Nephron (organoid): ENCODE results near the gene ZNF750.

Experiments used
- H3K27ac Mint-ChIP-seq, 3 experiments: 2 replicates each; pipeline ENCODE4 v1.8.0; 2020; ENCODE audit warnings: mixed read lengths in 3 of 3, mild to moderate bottlenecking in 2 of 3, moderate library complexity in 1 of 3
- H3K27me3 Mint-ChIP-seq: 2 replicates; pipeline ENCODE4 v1.8.0; 2021; ENCODE audit warnings: low read depth, mild to moderate bottlenecking, moderate library complexity, mixed read lengths
- H3K36me3 Mint-ChIP-seq: 2 replicates; pipeline ENCODE4 v1.8.0; 2020; ENCODE audit warnings: low read depth, mixed read lengths
- H3K4me1 Mint-ChIP-seq: 2 replicates; pipeline ENCODE4 v1.8.0; 2020; ENCODE audit warnings: mixed read lengths
- H3K4me3 Mint-ChIP-seq, 3 experiments: 2 replicates each; pipeline ENCODE4 v1.8.0; 2020; ENCODE audit warnings: mild to moderate bottlenecking in 3 of 3, mixed read lengths in 3 of 3, moderate library complexity in 2 of 3
- H3K9me3 Mint-ChIP-seq: 2 replicates; pipeline ENCODE4 v1.8.0; 2020; ENCODE audit warnings: mixed read lengths
- CTCF ChIP-seq, 3 experiments: fragments of 200-600 bp; sonication (generic); IDR thresholded peaks; one replicate each; pipeline ENCODE4 v1.5.0; 2021; ENCODE audit warnings: antibody characterized with exemption in 3 of 3; ENCODE audit not compliant: unreplicated experiment in 3 of 3

ZNF750 gene

GRCh38 chr17:82858376-82859126, 18.7 kb upstream of the ZNF750 start:
- TF ChIP-seq CTCF (IDR thresholded peaks at IDR 0.05; ENCODE audit: unreplicated experiment in 3 of 3): no peak
- peaks cover 18% of the 10 kb centered on the region for H3K36me3 Mint-ChIP-seq
- no peaks in the 10 kb centered on the region for H3K27me3 Mint-ChIP-seq
- peaks cover 38% of the 10 kb centered on the region for H3K4me1 Mint-ChIP-seq
- peaks cover 3% of the 10 kb centered on the region for H3K9me3 Mint-ChIP-seq
- H3K4me3 Mint-ChIP-seq: no peak overlapping the region
- peak overlapping the region; percentile 47 to 92 (median 91) for H3K27ac Mint-ChIP-seq

- Mint-ChIP-seq H3K4me3 (no peak overlapping the region), H3K27ac (no peak overlapping the region), H3K27me3 (peaks cover 6% of the 10 kb centered on the region)
Observed at GRCh38 chr17:82856361-82856760, 16.5 kb upstream of the ZNF750 start.

GRCh38 chr17:82854226-82854625, 14.4 kb upstream of the ZNF750 start:
- TF ChIP-seq CTCF (IDR thresholded peaks at IDR 0.05; ENCODE audit: unreplicated experiment in 3 of 3): no peak
- peaks cover 3% of the 10 kb centered on the region for H3K9me3 Mint-ChIP-seq
- H3K27me3 Mint-ChIP-seq: peaks cover 6% of the 10 kb centered on the region
- H3K4me1 Mint-ChIP-seq: peaks cover 5% of the 10 kb centered on the region
- H3K27ac Mint-ChIP-seq: no peak overlapping the region
- peaks cover 21% of the 10 kb centered on the region for H3K36me3 Mint-ChIP-seq
- no peak overlapping the region for H3K4me3 Mint-ChIP-seq

More at GRCh38 chr17:82856361-82856760, 16.5 kb upstream of the ZNF750 start:
- H3K4me1 Mint-ChIP-seq: peaks cover 20% of the 10 kb centered on the region
- TF ChIP-seq CTCF (IDR thresholded peaks at IDR 0.05; ENCODE audit: unreplicated experiment in 3 of 3): no peak
- H3K9me3 Mint-ChIP-seq: peaks cover 3% of the 10 kb centered on the region
- peaks cover 18% of the 10 kb centered on the region for H3K36me3 Mint-ChIP-seq

GRCh38 chr17:82851381-82851780, 11.6 kb upstream of the ZNF750 start:
- no peak for TF ChIP-seq CTCF (IDR thresholded peaks at IDR 0.05; ENCODE audit: unreplicated experiment in 3 of 3)
- Mint-ChIP-seq H3K27ac (no peak overlapping the region), H3K9me3 (no peaks in the 10 kb centered on the region), H3K36me3 (peaks cover 17% of the 10 kb centered on the region), H3K4me3 (no peak overlapping the region), H3K4me1 (peaks cover 12% of the 10 kb centered on the region), H3K27me3 (peaks cover 9% of the 10 kb centered on the region)

- peaks cover 9% of the 10 kb centered on the region for H3K27me3 Mint-ChIP-seq
- H3K27ac Mint-ChIP-seq: peak overlapping the region in 1 of 3 experiments; percentile 17
- H3K36me3 Mint-ChIP-seq: peaks cover 6% of the 10 kb centered on the region
- no peak for TF ChIP-seq CTCF (IDR thresholded peaks at IDR 0.05; ENCODE audit: unreplicated experiment in 3 of 3)
- no peak overlapping the region for H3K4me3 Mint-ChIP-seq
- H3K4me1 Mint-ChIP-seq: peaks cover 12% of the 10 kb centered on the region
- H3K9me3 Mint-ChIP-seq: no peaks in the 10 kb centered on the region
Observed at GRCh38 chr17:82849076-82849945, 9.5 kb upstream of the ZNF750 start.
